HG03558 (cell line): ENCODE results near the gene GLUL.
"Not testable (repeated sequence)": the region's sequence is repeated elsewhere in the genome, so short reads cannot be mapped to it uniquely, and the experiment has no call there.

Experiments
- ATAC-seq: cut with Tn5 transposase; IDR thresholded peaks from one replicate; pipeline ENCODE4 v1.9.1; 2021; ENCODE audit warnings: moderate number of reproducible peaks; ENCODE audit not compliant: unreplicated experiment; ENCODE audit errors: extremely low read depth

The GLUL gene

DNA sequence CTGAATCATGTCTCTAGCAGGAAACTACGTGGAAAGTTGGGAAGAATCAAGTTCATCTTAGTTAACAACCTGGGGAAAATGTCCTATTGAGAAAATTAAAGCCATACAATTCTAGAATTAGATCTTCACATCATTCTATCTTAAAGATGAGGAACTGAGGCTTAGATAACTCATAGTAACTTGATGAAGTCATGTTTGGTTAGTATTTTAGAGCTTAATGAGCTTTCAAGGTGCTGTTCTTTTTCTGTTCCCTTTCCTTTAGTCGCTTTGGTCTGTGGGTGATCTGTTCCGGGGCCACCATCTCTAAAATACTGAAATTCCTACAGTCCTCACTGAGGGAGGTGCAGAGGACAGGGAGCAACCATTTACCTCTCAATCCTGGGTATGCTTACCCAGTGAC is 4.3 kb upstream of the GLUL start:
- ATAC-seq = no peak

- no peak for ATAC-seq
Observed at GRCh38 chr1:182394055-182394775, 2.6 kb upstream of the GLUL start.

DNA sequence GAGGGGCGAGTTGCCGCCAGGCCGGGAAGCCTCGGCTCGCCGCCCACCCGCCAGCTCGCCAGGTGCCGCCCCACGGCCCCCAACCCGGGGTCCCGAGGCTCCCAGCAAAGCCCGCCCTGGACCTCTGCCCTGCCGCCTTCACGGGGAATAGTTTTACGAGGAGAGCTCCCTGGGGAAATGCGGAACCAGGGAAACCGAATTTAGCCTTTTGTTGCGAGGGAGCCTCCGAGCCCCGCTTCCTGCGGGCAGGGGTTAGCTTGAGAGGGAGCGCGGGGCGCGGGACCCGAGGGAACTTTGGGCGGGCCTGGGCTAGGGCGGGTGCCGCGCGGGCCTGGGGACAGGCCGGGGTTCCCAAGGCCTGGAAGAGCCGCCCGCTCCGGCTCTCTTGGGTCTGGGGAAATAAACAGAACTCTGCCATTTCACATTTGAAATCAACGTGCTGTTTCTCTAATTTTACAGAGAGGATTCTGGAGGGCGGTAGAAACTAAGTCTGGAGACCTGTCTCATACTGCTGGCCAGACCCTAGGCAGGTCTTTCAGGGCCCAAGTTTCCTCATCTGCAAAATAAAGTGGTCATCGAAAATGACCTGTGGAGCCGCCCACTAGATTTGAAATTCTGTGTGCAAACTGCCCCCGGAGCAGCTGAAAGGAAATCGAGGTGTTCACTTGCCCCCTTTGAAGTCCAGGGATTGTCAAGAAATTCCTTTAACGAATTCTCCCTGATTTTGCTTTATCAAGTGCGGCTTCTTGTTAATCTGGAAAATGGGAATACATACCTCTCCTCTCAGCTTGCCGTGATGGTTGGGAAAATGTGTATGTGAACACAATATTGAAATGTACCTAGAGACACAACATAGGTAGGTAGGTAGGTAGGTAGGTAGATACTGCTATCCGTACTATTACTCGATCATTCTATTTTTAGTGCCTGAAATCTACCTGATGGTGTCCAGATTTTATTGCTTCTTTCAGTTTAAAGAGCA is 749 bp upstream of the GLUL start:
- no peak for ATAC-seq

DNA sequence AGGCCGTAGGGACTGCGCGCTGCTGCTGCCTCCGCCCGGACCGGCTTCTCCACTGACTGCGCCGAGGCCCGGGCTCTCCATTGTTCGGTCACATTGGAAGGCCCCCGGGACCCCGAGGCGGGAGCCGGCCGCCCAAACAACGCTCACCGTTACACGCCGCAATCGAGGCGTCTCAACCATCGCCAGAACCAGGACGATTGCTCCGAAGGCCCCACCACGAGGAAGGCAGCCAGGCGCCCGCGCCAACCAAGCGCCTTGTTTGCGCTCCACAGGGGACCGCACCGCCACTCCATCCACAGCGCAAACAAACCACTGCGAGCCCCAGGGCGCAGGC is 595 bp downstream of the GLUL start:
- no peak for ATAC-seq

DNA sequence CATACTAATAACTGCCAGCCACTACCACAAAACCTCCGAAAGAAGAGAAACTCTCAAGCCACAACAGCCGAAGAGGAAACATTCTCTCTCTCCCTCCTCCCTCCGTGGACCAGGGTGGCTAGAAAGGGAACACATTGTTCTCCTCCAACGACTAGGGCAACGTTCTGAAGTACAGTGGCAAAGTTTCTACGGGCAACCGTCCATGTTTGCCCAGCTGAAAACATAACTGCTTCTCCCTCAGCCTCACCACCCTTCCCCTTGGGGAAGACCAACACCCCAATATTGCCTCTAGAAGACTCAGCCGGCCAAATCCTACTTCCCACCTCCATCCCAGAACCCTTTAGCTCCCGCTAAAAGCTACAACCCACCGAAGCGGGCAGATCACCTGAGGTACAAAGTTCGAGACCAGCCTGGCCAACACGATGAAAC is 2.0 kb downstream of the GLUL start:
- ATAC-seq = no peak

DNA sequence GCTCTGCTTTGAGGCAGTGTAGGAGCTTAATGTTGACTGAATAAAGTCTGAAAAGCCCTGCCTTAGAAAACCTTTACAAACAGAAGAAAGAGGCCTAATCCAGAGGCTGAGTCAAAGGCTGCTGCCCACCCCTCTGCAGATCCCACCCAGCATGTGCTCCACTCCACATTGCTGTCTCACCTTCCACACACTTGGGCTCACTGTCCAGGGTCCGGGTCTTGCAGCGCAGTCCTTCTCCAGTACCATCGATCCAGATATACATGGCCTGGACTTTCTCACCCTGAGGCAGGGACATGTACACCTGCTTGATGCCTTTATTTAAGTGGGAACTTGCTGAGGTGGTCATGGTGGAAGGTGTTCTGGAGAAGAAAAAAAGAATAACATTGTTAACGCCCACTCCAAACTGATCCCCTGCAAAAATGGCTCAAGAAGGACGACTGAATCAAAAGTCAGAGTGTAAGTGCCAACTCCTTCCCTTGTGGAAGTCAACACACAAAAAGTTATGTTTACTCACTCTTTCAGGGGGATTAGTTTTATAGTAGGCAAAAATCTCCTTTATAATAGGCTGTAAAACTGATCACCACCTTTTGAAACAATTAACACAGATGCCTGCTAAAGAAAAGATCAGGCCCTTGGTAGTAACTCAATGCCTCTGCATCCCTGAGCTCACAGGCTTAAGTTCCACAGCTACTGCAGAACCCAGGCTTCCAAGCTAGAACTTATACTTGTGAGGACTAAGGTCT is 3.0 kb downstream of the GLUL start:
- no peak for ATAC-seq

GRCh38 chr1:182387566-182387965 is 4.0 kb downstream of the GLUL start:
- no peak for ATAC-seq

DNA sequence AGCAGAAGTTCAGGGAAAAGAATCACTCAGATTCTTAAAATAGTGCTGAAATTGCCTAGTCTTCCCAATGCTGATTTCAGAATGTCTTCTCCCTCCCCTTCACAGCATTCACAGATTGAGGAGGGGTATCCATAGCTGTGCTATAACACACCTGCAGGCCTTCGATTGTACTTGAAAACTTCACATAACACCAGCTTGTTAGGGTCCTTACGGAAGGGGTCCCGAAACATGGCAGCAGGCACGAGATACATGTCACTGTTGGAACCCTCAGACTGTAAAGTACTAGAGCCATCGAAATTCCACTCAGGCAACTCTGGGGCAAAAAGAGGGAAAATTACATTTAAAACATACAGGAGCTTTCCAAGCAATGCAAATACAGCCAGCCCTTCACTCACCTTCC is 4.6 kb downstream of the GLUL start:
- ATAC-seq = no peak

DNA sequence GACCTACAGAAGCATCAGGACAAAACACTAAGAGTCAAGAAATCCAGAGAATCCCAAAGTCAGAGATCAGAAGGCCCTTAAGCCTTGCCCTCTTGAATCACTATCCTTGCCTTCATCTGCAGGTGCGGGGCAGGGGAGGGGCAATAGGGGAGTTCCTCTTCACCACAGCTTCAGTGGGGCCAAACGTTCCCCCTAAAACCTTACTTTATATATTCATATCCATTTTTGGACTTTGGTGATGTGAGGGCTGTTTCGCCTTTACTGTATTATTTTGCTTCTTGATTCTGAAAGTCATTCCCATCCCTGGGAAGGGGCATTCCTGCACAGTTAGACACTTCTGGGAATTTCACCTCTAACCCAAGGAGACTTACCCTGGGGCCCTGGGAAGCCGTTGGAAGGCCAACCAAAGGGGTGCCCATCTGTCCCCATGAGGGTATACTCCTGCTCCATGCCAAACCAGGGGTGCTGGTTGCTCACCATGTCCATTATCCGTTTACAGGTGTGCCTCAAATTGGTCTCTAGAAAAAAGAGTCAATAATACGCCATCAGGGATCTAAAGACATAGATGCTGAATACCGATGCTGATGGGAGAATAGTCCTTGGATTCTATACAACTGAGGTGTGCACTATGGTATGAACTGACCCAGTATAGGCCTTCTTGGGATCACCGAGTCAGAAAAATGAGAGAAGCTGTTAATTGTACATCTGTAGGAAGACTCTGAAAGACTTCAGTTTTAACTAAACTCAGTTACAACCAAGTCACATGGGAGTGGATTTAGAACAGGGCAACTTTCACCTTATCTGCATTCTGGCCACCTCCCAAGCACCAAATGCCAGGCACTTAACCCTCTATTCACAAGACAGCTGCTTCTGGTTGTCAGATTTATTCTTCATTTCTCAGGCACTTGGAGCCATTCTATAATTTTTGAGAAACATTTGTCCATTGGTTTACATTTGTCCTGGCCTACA is 5.4 kb downstream of the GLUL start:
- no peak for ATAC-seq

GRCh38 chr1:182384387-182384960 is 7.1 kb downstream of the GLUL start:
- no peak for ATAC-seq

DNA sequence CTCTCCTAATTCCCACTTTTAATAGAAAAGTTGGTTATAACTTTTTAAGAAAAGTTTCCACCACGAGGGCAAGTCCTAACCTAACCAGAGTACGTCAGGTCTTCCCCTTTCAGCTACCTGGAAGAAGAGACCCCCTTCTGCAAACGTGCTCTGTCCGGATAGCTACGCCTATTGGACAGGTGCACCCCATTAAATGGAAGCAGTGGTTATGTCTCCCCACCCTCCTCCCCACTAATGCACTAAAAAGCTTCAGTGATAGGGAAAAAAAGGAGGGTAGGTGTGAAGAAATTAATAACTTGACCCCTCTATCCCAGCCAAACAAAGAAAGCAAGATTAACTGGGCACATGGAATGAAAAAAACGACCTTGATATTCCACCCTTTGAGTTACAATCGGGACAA is 7.7 kb downstream of the GLUL start:
- no peak for ATAC-seq

DNA sequence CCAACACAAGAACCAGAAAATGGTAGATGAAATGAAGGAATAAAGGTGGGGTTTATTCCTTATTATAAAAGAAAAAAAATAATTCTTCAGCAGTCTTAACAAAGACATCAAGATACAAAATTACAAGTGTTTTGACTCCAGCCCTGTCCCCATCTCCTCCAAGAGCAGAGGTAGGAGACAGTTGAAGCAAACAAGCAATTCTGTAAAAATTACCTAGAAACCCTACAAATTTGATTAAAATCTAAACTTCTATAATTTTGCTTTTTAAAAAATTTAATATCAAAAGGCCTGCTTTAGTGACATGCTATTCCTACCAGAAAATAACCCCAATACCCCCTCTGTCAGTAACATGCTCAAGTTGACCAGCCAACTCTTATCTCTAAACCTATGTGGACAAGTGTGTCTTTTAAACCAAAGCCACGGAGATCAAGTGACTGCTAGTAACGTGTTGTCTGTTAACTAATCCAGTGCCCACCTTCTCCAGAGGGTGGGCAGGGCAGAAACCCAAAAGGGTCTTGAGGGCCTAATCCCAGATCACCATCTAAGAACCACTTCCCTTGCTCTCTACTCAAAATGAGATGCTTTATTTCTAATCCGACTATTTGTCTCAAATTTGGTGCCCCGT is 8.4 kb downstream of the GLUL start:
- ATAC-seq = no peak

- ATAC-seq = no peak
Observed at GRCh38 chr1:182381962-182382819, 9.4 kb downstream of the GLUL start.

- ATAC-seq = no peak
Observed at GRCh38 chr1:182380199-182380598, 11.4 kb downstream of the GLUL start.

DNA sequence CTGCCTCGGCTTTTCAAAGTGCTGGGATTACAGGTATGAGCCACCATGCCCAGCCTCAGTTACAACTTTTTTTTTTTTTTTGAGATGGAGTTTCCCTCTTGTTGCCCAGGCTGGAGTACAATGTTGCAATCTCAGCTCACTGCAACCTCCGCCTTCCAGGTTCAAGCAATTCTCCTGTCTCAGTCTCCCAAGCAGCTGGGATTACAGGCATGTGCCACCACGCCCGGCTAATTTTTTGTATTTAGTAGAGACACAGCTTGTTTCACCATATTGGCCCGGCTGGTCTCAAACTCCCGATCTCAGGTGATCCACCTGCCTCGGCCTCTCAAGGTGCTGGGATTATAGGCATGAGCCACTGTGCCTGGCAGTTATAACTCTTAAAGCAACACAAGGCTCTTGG is 11.8 kb downstream of the GLUL start:
- ATAC-seq = not testable (repeated sequence)

DNA sequence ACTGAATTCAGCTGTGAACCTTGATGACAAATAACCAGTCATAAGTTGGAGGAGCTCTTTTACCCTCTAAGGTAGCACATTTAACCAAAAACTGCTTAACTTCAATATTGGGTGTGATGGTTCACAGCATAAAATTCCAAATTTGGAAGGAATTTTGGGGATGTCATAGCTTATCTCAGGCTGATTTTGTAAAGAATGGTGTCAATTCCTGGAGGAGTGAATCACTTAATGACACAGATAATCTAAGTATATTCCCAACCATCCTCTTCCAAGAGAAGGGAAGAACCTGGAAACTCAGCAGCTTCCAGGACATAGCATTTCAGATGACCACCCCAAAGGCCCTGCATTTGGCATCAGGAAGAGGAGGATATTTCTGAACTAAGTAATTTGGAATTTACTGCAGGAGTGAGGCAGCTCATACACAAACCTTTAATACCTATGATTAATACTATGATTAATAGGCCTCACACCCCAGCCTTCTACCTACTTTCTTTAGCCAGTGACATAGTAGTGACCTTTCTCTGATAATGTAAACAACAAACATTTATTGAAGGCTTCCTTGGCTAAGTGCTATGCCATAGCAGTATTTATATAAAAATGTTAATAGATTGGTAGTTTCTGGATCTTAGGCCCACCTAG is 14.5 kb downstream of the GLUL start:
- no peak for ATAC-seq

DNA sequence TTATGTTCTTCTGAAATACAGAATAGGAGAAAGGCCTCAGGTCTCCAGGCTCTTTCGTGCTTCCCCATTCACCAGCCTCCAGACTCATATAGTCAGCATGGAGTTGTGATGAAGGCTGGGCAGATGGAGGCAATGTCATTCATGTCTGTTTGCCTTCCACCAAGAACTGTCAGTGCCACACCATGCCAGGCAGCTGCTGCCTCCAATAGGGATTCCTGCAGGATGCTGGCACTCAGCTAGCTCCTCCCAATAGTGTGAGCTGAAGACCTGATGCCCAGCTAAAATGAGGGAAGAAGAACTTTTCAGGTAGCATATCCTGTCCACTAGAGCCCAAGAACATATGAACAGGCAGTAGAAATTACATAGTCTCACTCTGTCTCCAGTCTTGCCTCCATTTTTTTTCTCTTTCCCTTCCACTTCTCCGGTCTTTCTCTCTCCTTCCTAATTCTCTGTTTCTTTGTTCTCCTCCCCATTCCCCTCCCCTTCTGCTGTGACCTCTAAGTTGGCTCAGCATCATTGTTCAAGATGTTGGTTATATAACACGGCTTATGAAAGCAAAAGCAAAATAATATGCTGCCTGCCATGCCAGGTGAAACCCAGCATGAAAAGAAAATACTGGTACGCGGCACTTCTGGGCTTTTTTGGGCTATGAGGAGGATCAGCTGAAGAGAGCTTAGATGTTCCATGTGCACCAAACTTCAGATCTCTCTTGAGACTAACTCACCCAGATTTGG is 17.3 kb downstream of the GLUL start:
- no peak for ATAC-seq
